H9 (cell line): ENCODE measurements around the gene RAB15. TPM values are rescaled to one million over a fixed set of nuclear protein-coding genes. Genes with fewer than 3 reads are reported as not detected.

Experiments
- DNase-seq: peaks from one replicate; pipeline ENCODE4 v3.0.0-alpha.2; 2017
- H2AFZ ChIP-seq: one replicate; pipeline ENCODE4 v1.6.1; 2013; ENCODE audit warnings: mild to moderate bottlenecking, low read length, control low read depth, moderate library complexity
- H2AK5ac ChIP-seq: 2 replicates; pipeline ENCODE4 v1.6.1; 2013; ENCODE audit warnings: low read length, control low read depth, mixed read lengths; ENCODE audit not compliant: insufficient read length
- H2BK120ac ChIP-seq: one replicate; pipeline ENCODE4 v1.6.1; 2013; ENCODE audit warnings: low read depth, mild to moderate bottlenecking, low read length, control low read depth, inconsistent platforms; ENCODE audit not compliant: poor library complexity, severe bottlenecking
- H2BK12ac ChIP-seq: 2 replicates; pipeline ENCODE4 v1.6.1; 2013; ENCODE audit warnings: low read length, control low read depth, mixed read lengths, low read depth; ENCODE audit not compliant: insufficient read length
- H2BK15ac ChIP-seq: 2 replicates; pipeline ENCODE4 v1.6.1; 2013; ENCODE audit warnings: low read depth, low read length, control low read depth
- H2BK20ac ChIP-seq: one replicate; pipeline ENCODE4 v1.6.1; 2013; ENCODE audit warnings: low read depth, mild to moderate bottlenecking, low read length, control low read depth, inconsistent platforms; ENCODE audit not compliant: poor library complexity, severe bottlenecking
- H2BK5ac ChIP-seq: 2 replicates; pipeline ENCODE4 v1.6.1; 2013; ENCODE audit warnings: low read length, control low read depth, mixed read lengths; ENCODE audit not compliant: insufficient read length
- H3K14ac ChIP-seq: 2 replicates; pipeline ENCODE4 v1.6.1; 2013; ENCODE audit warnings: low read length, control low read depth; ENCODE audit not compliant: insufficient read depth
- H3K18ac ChIP-seq: 2 replicates; pipeline ENCODE4 v1.6.1; 2013; ENCODE audit warnings: low read depth, mild to moderate bottlenecking, mixed read lengths, low read length, control low read depth; ENCODE audit not compliant: insufficient read length
- H3K23ac ChIP-seq: 2 replicates; pipeline ENCODE4 v1.6.1; 2013; ENCODE audit warnings: low read length, control low read depth, mixed read lengths, low read depth; ENCODE audit not compliant: insufficient read length
- H3K23me2 ChIP-seq: 2 replicates; pipeline ENCODE4 v1.6.1; 2013; ENCODE audit warnings: low read depth, mild to moderate bottlenecking, mixed read lengths, low read length, control low read depth; ENCODE audit not compliant: insufficient read length, poor library complexity, severe bottlenecking
- H3K27ac ChIP-seq: 2 replicates; pipeline ENCODE4 v1.5.1; 2013; ENCODE audit warnings: low read length, control low read depth, mixed read lengths, low read depth; ENCODE audit not compliant: insufficient read length
- H3K27me3 ChIP-seq: 2 replicates; pipeline ENCODE4 v1.6.1; 2013; ENCODE audit warnings: low read length, control low read depth, inconsistent platforms; ENCODE audit not compliant: insufficient read depth
- H3K4ac ChIP-seq: 2 replicates; pipeline ENCODE4 v1.6.1; 2013; ENCODE audit warnings: low read depth, mild to moderate bottlenecking, control low read depth, inconsistent platforms, low read length, moderate library complexity
- H3K4me1 ChIP-seq: 2 replicates; pipeline ENCODE4 v1.6.1; 2013; ENCODE audit warnings: low read length, control low read depth, inconsistent platforms; ENCODE audit not compliant: insufficient read depth
- H3K4me2 ChIP-seq: 2 replicates; pipeline ENCODE4 v1.6.1; 2013; ENCODE audit warnings: low read length, control low read depth, mixed read lengths; ENCODE audit not compliant: insufficient read length, insufficient read depth
- H3K56ac ChIP-seq: 2 replicates; pipeline ENCODE4 v1.6.1; 2013; ENCODE audit warnings: low read depth, mild to moderate bottlenecking, mixed read lengths, low read length, control low read depth; ENCODE audit not compliant: insufficient read length
- H3K79me1 ChIP-seq: 2 replicates; pipeline ENCODE4 v1.6.1; 2013; ENCODE audit warnings: low read depth, mild to moderate bottlenecking, moderate library complexity, low read length, control low read depth, inconsistent platforms; ENCODE audit not compliant: insufficient read depth, poor library complexity, severe bottlenecking
- H3K79me2 ChIP-seq: 2 replicates; pipeline ENCODE4 v1.6.1; 2013; ENCODE audit warnings: low read length, control low read depth, inconsistent platforms; ENCODE audit not compliant: insufficient read depth
- H3K9ac ChIP-seq: 2 replicates; pipeline ENCODE4 v1.6.1; 2013; ENCODE audit warnings: low read length, control low read depth, mixed read lengths; ENCODE audit not compliant: insufficient read length; ENCODE audit errors: extremely low read depth
- H3K9me3 ChIP-seq: one replicate; pipeline ENCODE4 v1.6.1; 2013; ENCODE audit warnings: low read depth, low read length, inconsistent platforms; ENCODE audit not compliant: control insufficient read depth
- H3T11ph ChIP-seq: one replicate; pipeline ENCODE4 v1.6.1; 2013; ENCODE audit warnings: mild to moderate bottlenecking, low read length, control low read depth, inconsistent platforms
- H4K20me1 ChIP-seq: one replicate; pipeline ENCODE4 v1.6.1; 2013; ENCODE audit not compliant: control insufficient read depth, insufficient read length, insufficient read depth
- H4K5ac ChIP-seq: 2 replicates; pipeline ENCODE4 v1.6.1; 2013; ENCODE audit warnings: low read depth, mild to moderate bottlenecking, mixed read lengths, low read length, control low read depth; ENCODE audit not compliant: insufficient read length
- H4K8ac ChIP-seq: replicated peaks from 2 replicates; pipeline ENCODE4 v1.6.1; 2013; ENCODE audit warnings: low read length, control low read depth, mixed read lengths, low read depth; ENCODE audit not compliant: insufficient read length
- H4K91ac ChIP-seq: 2 replicates; pipeline ENCODE4 v1.6.1; 2013; ENCODE audit warnings: low read depth, mild to moderate bottlenecking, moderate library complexity, mixed read lengths, low read length, control low read depth; ENCODE audit not compliant: insufficient read length
- H3K27ac Mint-ChIP-seq, 3 experiments: 2 replicates in 2 of 3; 3 replicates in 1 of 3; pipeline ENCODE4 v1.8.0; 2020 to 2021; ENCODE audit warnings: mixed read lengths in 3 of 3, mild to moderate bottlenecking in 1 of 3, moderate library complexity in 1 of 3
- H3K27me3 Mint-ChIP-seq: 2 replicates; pipeline ENCODE4 v1.8.0; 2021; ENCODE audit warnings: low read depth, mild to moderate bottlenecking, moderate library complexity, mixed read lengths
- H3K36me3 Mint-ChIP-seq, 3 experiments: 2 replicates in 2 of 3; 3 replicates in 1 of 3; pipeline ENCODE4 v1.8.0; 2020 to 2021; ENCODE audit warnings: low read depth in 3 of 3, mixed read lengths in 3 of 3; ENCODE audit not compliant: insufficient read depth in 1 of 3
- H3K4me1 Mint-ChIP-seq, 2 experiments: 2 replicates each; pipeline ENCODE4 v1.8.0; 2020; ENCODE audit warnings: mixed read lengths in 2 of 2
- H3K4me3 Mint-ChIP-seq, 2 experiments: 2 replicates in 1 of 2; 3 replicates in 1 of 2; pipeline ENCODE4 v1.8.0; 2020 to 2021; ENCODE audit warnings: mild to moderate bottlenecking in 2 of 2, mixed read lengths in 2 of 2, moderate library complexity in 1 of 2
- H3K9me3 Mint-ChIP-seq, 2 experiments: 2 replicates in 1 of 2; 3 replicates in 1 of 2; pipeline ENCODE4 v1.8.0; 2020; ENCODE audit warnings: mild to moderate bottlenecking in 2 of 2, mixed read lengths in 2 of 2, moderate library complexity in 1 of 2
- CTCF ChIP-seq: fragments of 200-600 bp; sonication (generic); conservative IDR thresholded peaks from 3 replicates; pipeline ENCODE4 v1.8.0; 2021; ENCODE audit warnings: antibody characterized with exemption, mild to moderate bottlenecking
- WGBS: extraction: QIAGEN DNeasy Blood & Tissue Kit; methylation state at CpG from one replicate; pipeline ENCODE4 v1.1.7; 2013; ENCODE audit warnings: missing lambda C conversion rate, low lambda C conversion rate, mixed read lengths; ENCODE audit not compliant: insufficient read length; ENCODE audit errors: extremely low coverage; 5-methylcytosine and 5-hydroxymethylcytosine counted together
- total RNA-seq: library from RNA; stranded (reverse); gene quantifications from 2 replicates; pipeline ENCODE4 v1.2.1, GENCODE V29; 2021

Gene RAB15
- total RNA-seq, 1 experiment from 2014 or later: 54.3 TPM

DNA sequence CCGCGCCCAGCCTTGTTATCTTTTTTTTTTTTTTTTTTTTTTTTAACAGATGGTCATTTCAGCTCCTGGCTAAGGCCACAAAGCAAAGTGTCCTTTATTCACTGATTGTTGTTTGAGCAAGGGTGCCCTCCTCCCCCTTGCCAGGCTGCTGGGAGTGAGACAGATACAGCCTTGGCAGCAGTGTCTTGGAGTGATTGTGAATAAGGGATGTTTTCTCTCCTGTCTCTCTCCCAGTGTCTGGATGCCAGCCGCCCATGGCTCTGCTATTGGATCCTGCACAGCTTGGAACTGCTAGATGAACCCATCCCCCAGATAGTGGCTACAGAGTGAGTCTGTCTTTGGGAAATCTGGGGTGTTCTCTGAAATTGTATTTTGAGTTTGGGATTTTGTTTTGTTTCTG is 43.3 kb upstream of the RAB15 start:
- no peaks in the 10 kb centered on the region for H3K23me2 ChIP-seq
- H3K4me2 ChIP-seq: no peak overlapping the region
- no peaks in the 10 kb centered on the region for H3K4me1 ChIP-seq
- no peak overlapping the region for H3K27ac ChIP-seq
- no peak overlapping the region for H3K23ac ChIP-seq
- H3K14ac ChIP-seq: no peak overlapping the region
- TF ChIP-seq CTCF: no peak
- H2BK120ac ChIP-seq: no peak overlapping the region
- no peak overlapping the region for H2BK15ac ChIP-seq
- H2BK5ac ChIP-seq: no peak overlapping the region
- H4K91ac ChIP-seq: no peak overlapping the region
- Mint-ChIP-seq H3K4me3 (no peak overlapping the region), H3K27me3 (no peaks in the 10 kb centered on the region), H3K27ac (no peak overlapping the region), H3K4me1 (peaks cover 3% of the 10 kb centered on the region in 2 experiments; a peak in 2 of 4 replicates), H3K36me3 (peaks cover 2 to 39% (median 9%) of the 10 kb centered on the region in 3 experiments; a peak in 5 of 7 replicates), H3K9me3 (no peaks in the 10 kb centered on the region)
- H3T11ph ChIP-seq: no peak overlapping the region
- no peak overlapping the region for H3K4ac ChIP-seq
- no peak overlapping the region for H2BK20ac ChIP-seq
- no peak overlapping the region for H3K56ac ChIP-seq
- H3K18ac ChIP-seq: no peak overlapping the region
- H2BK12ac ChIP-seq: no peak overlapping the region
- H4K20me1 ChIP-seq: no peaks in the 10 kb centered on the region
- H4K5ac ChIP-seq: no peak overlapping the region
- no peaks in the 10 kb centered on the region for H3K27me3 ChIP-seq
- no peak overlapping the region for H3K9ac ChIP-seq
- no CpG with 5 or more reads among the region's 3 CpGs for WGBS
- no peaks in the 10 kb centered on the region for H3K79me2 ChIP-seq
- no peak overlapping the region for H4K8ac ChIP-seq
- DNase-seq: no peak
- H3K9me3 ChIP-seq: no peaks in the 10 kb centered on the region
- H2AK5ac ChIP-seq: no peak overlapping the region
- H2AFZ ChIP-seq: no peak overlapping the region
- no peaks in the 10 kb centered on the region for H3K79me1 ChIP-seq
